ENCODE measurements around the gene SMIM17. TPM values are rescaled to one million over a fixed set of nuclear protein-coding genes. Genes with fewer than 3 reads are reported as not detected.

Gene SMIM17
- total RNA-seq, 1 donor from 2014 or later: 2.4 TPM

GRCh38 chr19:56668676-56669075 is 25.7 kb downstream of the SMIM17 start:
- Histone ChIP-seq H3K4me1 (no peaks in the 10 kb centered on the region), H3K36me3 (no peaks in the 10 kb centered on the region), H3K9me3 (ENCODE audit: low read depth) (no peaks in the 10 kb centered on the region), H3K4me3 (no peak overlapping the region), H3K9ac (no peak overlapping the region), H3K79me2 (ENCODE audit: low read depth) (no peaks in the 10 kb centered on the region), H3K27me3 (no peaks in the 10 kb centered on the region), H2AFZ (replicated peaks) (no peak overlapping the region), H3K4me2 (no peak overlapping the region), H3F3A (ENCODE audit: low read depth) (no peaks in the 10 kb centered on the region), H3K27ac (no peak overlapping the region), H4K20me1 (ENCODE audit: low read depth) (no peaks in the 10 kb centered on the region)
- peaks cover 1% of the 10 kb centered on the region for H3K36me3 Mint-ChIP-seq
- peaks cover 4% of the 10 kb centered on the region for H3K27me3 Mint-ChIP-seq (ENCODE audit: insufficient read depth, low read depth)
- no peaks in the 10 kb centered on the region for H3K4me1 Mint-ChIP-seq
- no peak for DNase-seq (ENCODE audit: low spot score)
- TF ChIP-seq EZH2phosphoT487 (IDR thresholded peaks at IDR 0.05) (no peak), EZH2 (IDR thresholded peaks at IDR 0.05) (no peak), CTCF (IDR thresholded peaks at IDR 0.05) (no peak)
- H3K9me3 Mint-ChIP-seq: peaks cover 57% of the 10 kb centered on the region
- no peak overlapping the region for H3K4me3 Mint-ChIP-seq
- H3K27ac Mint-ChIP-seq: no peak overlapping the region

- Mint-ChIP-seq H3K36me3 (no peaks in the 10 kb centered on the region), H3K27ac (no peak overlapping the region), H3K4me1 (no peaks in the 10 kb centered on the region), H3K9me3 (peaks cover 57% of the 10 kb centered on the region), H3K27me3 (ENCODE audit: insufficient read depth, low read depth) (peaks cover 2% of the 10 kb centered on the region), H3K4me3 (no peak overlapping the region)
- Histone ChIP-seq H3K4me2 (no peak overlapping the region), H3K4me1 (no peaks in the 10 kb centered on the region), H3K79me2 (ENCODE audit: low read depth) (no peaks in the 10 kb centered on the region), H4K20me1 (ENCODE audit: low read depth) (no peaks in the 10 kb centered on the region), H3K36me3 (no peaks in the 10 kb centered on the region), H3K4me3 (no peak overlapping the region), H3K27ac (no peak overlapping the region), H2AFZ (replicated peaks) (no peak overlapping the region), H3F3A (ENCODE audit: low read depth) (no peaks in the 10 kb centered on the region), H3K9ac (no peak overlapping the region), H3K27me3 (no peaks in the 10 kb centered on the region), H3K9me3 (ENCODE audit: low read depth) (peaks cover 5% of the 10 kb centered on the region)
- TF ChIP-seq EZH2 (IDR thresholded peaks at IDR 0.05) (no peak), CTCF (IDR thresholded peaks at IDR 0.05) (no peak), EZH2phosphoT487 (IDR thresholded peaks at IDR 0.05) (no peak)
- no peak for DNase-seq (ENCODE audit: low spot score)
Measured at GRCh38 chr19:56670401-56670960, 27.5 kb downstream of the SMIM17 start.

DNA sequence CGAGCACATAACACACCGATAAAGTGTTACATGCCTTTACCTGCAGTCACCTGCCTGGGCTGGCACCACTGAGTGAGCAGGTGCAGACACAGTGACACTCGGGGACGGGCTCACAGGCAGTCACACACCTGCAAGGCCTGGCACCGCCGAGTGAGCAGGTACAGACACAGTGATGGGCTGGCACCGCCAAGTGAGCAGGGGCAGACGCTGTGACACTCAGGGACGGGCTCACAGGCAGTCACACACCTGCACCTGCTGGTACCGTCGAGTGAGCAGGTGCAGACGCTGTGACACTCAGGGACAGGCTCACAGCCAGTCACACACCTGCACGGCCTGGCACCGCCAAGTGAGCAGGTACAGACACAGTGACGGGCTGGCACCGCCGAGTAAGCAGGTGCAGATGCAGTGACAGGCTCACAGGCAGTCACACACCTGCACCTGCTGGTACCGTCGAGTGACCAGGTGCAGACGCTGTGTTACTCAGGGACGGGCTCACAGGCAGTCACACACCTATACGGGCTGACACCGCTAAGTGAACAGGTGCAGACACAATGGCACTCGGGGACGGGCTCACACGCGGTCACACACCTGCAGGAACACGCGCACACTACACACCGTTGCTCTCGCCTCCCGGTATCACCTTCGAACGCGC is 28.1 kb downstream of the SMIM17 start:
- no peaks in the 10 kb centered on the region for H3K27me3 ChIP-seq
- H2AFZ ChIP-seq (replicated peaks): no peak overlapping the region
- H3K9me3 ChIP-seq (ENCODE audit: low read depth): peaks cover 5% of the 10 kb centered on the region
- H3K4me3 ChIP-seq: no peak overlapping the region
- H3K36me3 ChIP-seq: no peaks in the 10 kb centered on the region
- Mint-ChIP-seq H3K4me1 (no peaks in the 10 kb centered on the region), H3K27me3 (ENCODE audit: insufficient read depth, low read depth) (peaks cover 2% of the 10 kb centered on the region), H3K4me3 (no peak overlapping the region), H3K27ac (no peak overlapping the region), H3K36me3 (no peaks in the 10 kb centered on the region), H3K9me3 (peaks cover 57% of the 10 kb centered on the region)
- H4K20me1 ChIP-seq (ENCODE audit: low read depth): no peaks in the 10 kb centered on the region
- no peaks in the 10 kb centered on the region for H3F3A ChIP-seq (ENCODE audit: low read depth)
- H3K79me2 ChIP-seq (ENCODE audit: low read depth): no peaks in the 10 kb centered on the region
- H3K4me2 ChIP-seq: no peak overlapping the region
- H3K27ac ChIP-seq: no peak overlapping the region
- H3K9ac ChIP-seq: no peak overlapping the region
- DNase-seq (ENCODE audit: low spot score): no peak
- TF ChIP-seq EZH2phosphoT487 (IDR thresholded peaks at IDR 0.05) (no peak), CTCF (IDR thresholded peaks at IDR 0.05) (no peak)
- no peaks in the 10 kb centered on the region for H3K4me1 ChIP-seq

All from neural progenitor cell (in vitro differentiated cells).